GM19467 (cell line): ENCODE measurements around the gene PILRB.
"Not testable (repeated sequence)": the region's sequence is repeated elsewhere in the genome, so short reads cannot be mapped to it uniquely, and the experiment has no call there.

ENCODE experiments used
- ATAC-seq: cut with Tn5 transposase; IDR thresholded peaks from one replicate; pipeline ENCODE4 v1.9.1; 2021; ENCODE audit warnings: mild to moderate bottlenecking, moderate library complexity; ENCODE audit not compliant: unreplicated experiment

PILRB gene

GRCh38 chr7:100373870-100374598 is 16.1 kb downstream of the PILRB start:
- ATAC-seq: not testable (repeated sequence)

DNA sequence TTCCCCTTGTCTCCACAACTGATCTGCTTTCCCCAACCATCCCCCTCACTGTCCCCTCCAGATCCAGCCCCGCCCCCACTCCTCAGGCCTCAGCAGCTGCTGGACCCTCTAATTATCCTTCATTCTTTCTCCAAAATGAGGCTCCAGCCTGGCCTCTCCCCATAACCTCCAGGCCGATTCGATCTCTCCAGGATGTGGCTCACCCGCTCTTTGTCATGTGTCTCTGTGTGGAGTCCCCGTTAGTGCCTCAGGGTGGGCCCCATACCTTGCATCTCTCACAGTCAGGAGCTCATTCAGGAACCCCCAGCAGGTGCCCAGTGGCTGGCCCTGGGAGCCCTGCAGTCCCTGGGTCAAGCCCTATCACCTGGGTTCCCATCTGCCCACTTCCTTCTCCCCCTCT is 16.7 kb downstream of the PILRB start:
- no peak for ATAC-seq

DNA sequence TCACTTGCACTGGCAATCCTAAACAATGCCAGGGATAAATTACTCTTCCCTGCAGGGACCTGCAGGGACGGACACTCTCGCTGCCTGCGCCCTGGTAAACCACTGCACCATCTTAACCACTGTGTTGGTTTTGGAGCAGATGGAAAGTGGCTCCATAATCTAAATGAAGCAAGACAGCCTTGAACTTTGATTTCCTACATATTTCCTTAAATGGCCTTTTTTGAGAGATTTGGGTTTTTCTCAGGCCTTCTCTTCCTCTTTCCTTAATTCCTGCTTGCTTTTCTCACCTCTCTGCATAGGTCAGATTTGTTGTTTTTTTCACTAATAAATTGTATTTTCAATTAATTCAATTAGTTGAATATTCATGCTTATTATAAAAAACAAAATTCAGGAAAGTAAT is 18.1 kb downstream of the PILRB start:
- no peak for ATAC-seq

DNA sequence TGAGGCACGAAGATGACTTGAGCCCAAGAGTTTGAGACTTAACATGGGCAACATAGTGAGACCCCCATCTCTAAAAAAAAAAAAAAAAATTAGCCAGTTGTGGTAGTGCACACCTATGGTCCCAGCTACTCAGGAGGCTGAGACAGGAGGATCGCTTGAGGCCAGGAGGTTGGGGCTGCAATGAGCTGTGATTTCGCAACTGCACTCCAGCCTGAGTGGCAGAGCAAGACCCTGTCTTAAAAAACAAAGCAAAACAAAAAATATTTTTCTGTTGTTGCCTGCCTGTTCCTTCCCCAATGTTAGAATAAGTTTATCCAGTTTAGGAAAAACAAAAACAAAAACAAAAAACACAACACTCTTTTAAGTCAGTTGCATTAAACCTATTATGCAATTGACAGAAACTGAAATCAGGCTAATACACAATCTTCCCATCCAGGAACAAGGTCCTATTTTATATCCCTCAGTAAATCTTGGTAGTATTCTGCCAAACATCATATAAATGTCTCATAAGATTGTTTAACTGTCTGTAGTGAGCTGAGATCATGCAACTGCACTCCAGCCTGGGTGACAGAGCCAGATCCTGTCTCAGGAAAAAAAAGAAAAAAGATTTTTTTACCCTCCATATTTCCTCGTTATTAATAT is 20.3 kb downstream of the PILRB start:
- no peak for ATAC-seq

GRCh38 chr7:100380196-100380595 is 22.3 kb downstream of the PILRB start:
- no peak for ATAC-seq

- ATAC-seq: not testable (repeated sequence)
Observed at GRCh38 chr7:100381531-100382233, 23.8 kb downstream of the PILRB start.

- ATAC-seq: not testable (repeated sequence)
Observed at GRCh38 chr7:100382234-100382853, 24.4 kb downstream of the PILRB start.

DNA sequence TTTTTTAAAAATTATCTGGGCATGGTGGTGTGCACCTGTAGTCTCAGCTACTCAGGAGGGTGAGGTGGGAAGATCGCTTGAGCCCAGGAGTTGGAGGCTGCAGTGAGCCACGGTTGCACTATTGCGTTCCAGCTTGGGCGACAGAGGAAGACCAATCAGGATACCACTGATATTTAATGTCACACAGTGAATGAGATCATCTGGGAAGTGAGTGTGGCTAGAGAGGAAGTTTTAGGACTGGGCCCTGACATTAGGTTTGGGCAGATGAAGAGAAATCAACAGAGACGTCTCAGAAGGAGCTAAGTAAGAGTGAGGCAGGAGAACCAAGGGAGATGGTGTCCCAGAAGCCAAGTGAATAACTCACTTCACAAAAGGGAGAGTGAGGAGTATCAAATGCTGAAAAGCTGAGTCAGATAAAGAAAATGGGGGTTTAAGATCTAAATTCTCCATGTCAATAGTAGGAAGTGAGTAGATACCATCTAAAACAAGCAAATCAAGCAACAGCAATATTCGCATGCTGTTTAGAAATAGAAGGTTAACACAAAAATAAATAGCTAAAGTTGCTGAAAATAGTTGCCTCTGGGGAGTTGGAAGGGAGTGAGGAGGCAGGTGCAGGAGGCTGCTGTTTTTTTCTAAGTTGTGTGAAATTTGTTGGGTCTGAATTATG is 26.8 kb downstream of the PILRB start:
- no peak for ATAC-seq

- no peak for ATAC-seq
Observed at GRCh38 chr7:100386940-100387339, 29.0 kb downstream of the PILRB start.

DNA sequence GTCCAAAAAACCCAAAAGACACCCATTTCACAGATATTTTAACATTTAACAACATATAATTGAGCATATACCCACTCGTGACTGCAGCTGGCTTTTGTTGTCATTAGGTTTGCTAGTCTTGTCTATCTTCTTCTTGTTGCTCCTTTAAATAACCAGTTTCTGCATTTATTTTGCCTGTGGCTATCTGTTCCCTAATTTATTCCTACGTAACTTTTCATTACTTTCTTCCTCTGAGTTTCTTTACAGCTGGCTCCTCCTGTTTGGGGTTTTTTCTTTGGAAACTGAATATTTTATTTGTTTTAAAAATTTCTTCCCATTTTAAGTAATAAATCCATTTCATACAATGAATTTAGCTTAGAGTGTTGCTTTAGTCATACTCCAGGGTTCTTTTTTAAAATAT is 29.8 kb downstream of the PILRB start:
- ATAC-seq: no peak

GRCh38 chr7:100389437-100390088 is 31.6 kb downstream of the PILRB start:
- no peak for ATAC-seq

- no peak for ATAC-seq
Observed at GRCh38 chr7:100390286-100391009, 32.5 kb downstream of the PILRB start.

DNA sequence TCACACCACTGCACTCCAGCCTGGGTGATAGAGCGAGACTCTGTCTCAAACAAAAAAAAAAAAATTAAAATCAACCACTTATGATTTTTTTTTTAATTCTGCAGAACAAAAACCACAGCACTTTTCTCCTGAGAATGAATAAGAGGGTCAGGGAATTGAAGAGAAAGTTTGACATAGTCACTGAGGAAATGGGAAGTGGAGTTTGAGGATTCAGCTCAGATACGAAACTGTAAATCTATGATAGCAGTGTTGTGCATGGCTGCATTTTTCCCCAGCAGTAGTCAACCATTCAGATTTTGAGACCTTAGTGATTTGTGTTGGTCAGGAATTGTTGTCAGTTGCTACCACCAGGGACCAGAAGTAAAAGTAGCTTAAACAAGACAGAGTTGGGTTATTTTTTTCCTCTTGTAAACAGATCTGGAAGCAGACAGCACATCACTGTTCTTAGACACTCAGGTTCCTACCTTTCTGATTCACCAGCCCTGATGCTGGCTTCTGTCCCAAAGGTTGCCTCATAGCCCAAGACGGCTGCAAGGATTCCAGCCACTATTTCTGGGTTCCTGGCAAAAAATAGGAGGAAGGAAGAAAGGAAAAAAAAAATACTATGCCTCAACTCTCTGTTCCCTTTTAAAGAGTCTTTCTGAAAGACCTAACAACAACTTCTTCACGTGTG is 35.5 kb downstream of the PILRB start:
- no peak for ATAC-seq

DNA sequence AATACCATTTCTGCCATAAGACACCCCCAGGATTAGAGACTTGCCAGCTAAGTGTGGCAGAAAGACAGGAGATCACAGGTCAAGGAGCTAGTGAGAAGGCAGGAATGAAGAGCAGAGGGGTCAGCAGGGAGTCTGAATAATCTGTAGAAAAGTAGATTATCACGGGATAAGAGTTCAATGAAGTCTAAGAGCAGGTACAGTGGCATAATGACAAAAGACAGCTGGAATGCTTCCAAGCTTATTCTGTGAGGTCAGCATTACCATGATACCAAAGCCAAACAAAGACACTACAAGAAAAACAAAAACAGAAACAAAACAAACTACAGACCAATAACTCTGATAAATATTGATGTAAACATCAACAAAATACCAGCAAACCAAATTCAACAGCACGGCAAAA is 36.2 kb downstream of the PILRB start:
- no peak for ATAC-seq

DNA sequence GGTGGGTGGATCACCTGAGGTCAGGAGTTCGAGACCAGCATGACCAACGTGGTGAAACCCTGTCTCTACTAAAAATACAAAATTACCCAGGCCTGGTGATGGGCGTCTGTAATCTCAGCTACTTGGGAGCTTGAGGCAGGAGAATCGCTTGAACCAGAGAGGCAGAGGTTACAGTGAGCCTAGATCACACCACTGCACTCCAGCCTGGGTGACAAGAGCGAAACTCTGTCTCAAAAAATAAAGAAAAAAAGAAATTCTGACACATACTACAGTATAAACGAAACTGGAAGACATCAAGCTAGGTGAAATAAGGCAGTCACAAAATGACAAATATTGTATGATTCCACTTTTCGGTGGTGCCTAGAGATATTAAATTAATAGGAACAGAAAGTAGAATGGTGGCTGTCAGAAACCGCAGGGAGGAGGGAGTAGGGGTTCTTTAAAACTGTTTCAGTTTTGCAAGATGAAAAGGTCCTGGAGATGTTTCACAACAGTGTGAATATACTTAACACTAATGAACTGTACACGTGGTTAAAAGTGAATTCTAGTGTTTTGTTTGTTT is 38.6 kb downstream of the PILRB start:
- peak; percentile 87 for ATAC-seq

GRCh38 chr7:100397315-100398081 is 39.6 kb downstream of the PILRB start:
- no peak for ATAC-seq

DNA sequence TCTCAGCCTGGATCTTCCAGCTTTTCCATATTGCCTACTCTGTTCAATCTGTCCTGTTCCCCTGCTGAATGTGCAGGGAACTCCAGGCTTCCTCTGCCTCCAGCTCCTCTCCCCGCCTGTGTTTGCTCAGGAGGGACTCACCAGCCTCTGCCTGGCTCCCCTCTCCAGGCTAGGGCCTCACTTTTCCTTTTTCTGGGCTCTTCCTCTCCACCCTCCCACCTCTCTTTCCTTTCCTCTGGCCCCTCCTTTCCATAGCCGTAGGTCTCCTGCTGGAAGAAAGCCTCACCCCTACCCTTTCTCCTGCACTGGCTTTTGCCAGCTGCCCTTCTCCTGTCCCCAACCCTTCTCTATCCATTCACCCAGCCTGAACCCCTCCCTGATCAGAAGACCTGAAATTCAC is 40.3 kb downstream of the PILRB start:
- no peak for ATAC-seq

DNA sequence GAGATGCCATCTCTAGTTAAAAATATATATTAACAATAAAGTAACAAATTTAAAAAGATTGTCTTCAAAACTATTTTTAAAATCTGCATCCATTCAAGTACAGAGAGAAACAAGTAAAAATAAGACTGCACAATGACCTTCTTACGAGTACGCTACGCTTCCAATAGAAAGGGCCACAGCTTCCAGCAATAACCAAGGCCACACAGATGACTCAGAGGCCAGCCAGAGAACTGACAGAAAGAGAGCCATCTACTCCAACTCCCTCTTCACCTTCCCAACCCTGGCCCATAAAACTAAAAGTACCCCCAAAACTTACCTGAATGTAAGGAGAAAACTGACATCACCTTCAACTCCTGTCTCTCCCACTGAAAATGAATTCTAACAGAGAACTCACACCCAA is 42.1 kb downstream of the PILRB start:
- ATAC-seq: no peak
